ENCODE measurements around the gene ZNF318.

Gene ZNF318

DNA sequence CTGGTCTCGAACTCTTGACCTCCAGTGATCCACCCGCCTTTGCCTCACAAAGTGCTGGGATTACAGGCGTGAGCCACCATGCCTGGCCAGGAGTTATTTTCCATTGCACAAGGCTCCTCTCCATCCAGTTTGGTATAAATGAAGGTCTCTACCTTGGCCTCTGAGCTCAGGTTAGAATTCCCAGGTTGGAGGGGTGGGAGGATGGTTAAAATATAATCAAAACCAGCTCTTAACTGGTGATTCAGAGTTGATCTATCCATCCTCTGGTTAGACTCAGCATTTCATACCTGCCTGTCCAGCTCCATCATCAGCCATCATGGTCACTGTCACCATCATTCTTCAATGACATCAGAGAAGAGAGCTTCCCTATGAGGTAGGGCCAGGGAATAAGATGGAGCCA is 74.0 kb downstream of the ZNF318 start:
- Histone ChIP-seq H3K27me3 (ENCODE audit: control insufficient read depth, insufficient read depth, low read length) (no peaks in the 10 kb centered on the region), H3K36me3 (ENCODE audit: control insufficient read depth, insufficient read depth, low read length) (no peaks in the 10 kb centered on the region), H3K4me3 (ENCODE audit: low read depth, low read length) (no peak overlapping the region), H3K4me1 (ENCODE audit: control insufficient read depth, insufficient read depth, low read length) (no peaks in the 10 kb centered on the region), H3K9me3 (ENCODE audit: control insufficient read depth, insufficient read depth, low read length) (no peaks in the 10 kb centered on the region), H3K9ac (ENCODE audit: low read depth, low read length) (no peak overlapping the region)

DNA sequence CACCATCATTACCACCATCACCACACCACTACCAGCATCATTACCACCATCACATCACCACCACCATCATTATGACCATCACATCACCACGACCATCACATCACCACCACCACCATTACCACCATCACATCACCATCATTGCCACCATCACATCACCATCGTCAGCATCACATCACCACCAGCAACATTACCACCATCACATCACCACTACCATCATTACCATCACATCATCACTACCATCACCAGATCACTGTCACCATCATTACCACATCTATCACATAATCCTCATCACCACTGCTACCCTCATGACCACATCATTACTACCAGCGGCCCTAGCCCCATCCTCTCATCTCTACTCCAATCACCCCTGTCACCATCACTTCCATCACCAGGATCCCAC is 74.9 kb downstream of the ZNF318 start:
- Histone ChIP-seq H3K9me3 (ENCODE audit: control insufficient read depth, insufficient read depth, low read length) (no peaks in the 10 kb centered on the region), H3K4me3 (ENCODE audit: low read depth, low read length) (no peak overlapping the region), H3K36me3 (ENCODE audit: control insufficient read depth, insufficient read depth, low read length) (no peaks in the 10 kb centered on the region), H3K4me1 (ENCODE audit: control insufficient read depth, insufficient read depth, low read length) (no peaks in the 10 kb centered on the region), H3K27me3 (ENCODE audit: control insufficient read depth, insufficient read depth, low read length) (no peaks in the 10 kb centered on the region), H3K9ac (ENCODE audit: low read depth, low read length) (no peak overlapping the region)

DNA sequence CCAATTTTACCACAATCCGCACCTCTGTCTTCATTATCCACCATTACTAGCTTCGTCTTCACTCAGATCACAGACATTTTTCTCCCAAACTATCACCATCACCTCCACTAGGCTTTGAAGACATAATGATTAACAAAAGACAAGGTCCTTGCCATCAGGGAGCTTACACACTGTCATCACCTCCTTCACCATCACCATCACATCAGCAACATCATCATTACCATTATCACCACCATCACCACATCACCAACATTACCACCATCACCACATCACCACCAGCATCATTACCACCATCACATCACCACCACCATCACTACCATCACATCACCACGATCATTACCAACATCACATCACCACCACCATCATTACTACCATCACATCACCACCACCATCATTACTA is 75.7 kb downstream of the ZNF318 start:
- Histone ChIP-seq H3K36me3 (ENCODE audit: control insufficient read depth, insufficient read depth, low read length) (no peaks in the 10 kb centered on the region), H3K9ac (ENCODE audit: low read depth, low read length) (no peak overlapping the region), H3K27me3 (ENCODE audit: control insufficient read depth, insufficient read depth, low read length) (no peaks in the 10 kb centered on the region), H3K4me3 (ENCODE audit: low read depth, low read length) (no peak overlapping the region), H3K9me3 (ENCODE audit: control insufficient read depth, insufficient read depth, low read length) (no peaks in the 10 kb centered on the region), H3K4me1 (ENCODE audit: control insufficient read depth, insufficient read depth, low read length) (no peaks in the 10 kb centered on the region)

DNA sequence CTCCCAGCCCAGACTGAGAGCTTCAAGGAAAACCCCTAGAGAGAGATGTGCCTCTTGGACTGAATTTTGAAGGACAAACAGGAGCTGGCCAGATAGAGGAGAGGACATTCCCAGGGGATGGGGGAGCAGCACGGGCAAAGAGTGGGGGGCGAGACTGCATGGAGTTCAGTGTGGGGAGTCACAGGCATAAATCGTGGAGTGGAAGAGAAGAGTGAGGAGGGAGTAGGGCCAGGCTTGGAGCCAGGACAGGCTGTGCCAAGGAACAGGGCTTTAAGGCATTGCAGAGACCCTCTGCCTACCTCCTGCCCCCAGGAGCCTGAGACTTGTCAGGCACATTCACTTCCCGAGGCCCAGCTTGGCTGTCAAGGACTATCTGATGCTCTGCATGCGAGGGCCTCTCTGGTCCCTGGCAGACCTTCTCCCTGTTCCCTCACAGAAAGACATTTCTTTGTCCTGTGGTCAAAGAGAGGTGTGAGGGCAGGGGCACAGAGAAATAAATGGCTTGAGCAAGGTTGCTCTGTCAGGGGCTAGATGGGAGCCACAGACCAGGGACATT is 76.6 kb downstream of the ZNF318 start:
- no peaks in the 10 kb centered on the region for H3K9me3 ChIP-seq (ENCODE audit: control insufficient read depth, insufficient read depth, low read length)
- no peaks in the 10 kb centered on the region for H3K4me1 ChIP-seq (ENCODE audit: control insufficient read depth, insufficient read depth, low read length)
- no peaks in the 10 kb centered on the region for H3K27me3 ChIP-seq (ENCODE audit: control insufficient read depth, insufficient read depth, low read length)
- no peak overlapping the region for H3K4me3 ChIP-seq (ENCODE audit: low read depth, low read length)
- H3K36me3 ChIP-seq (ENCODE audit: control insufficient read depth, insufficient read depth, low read length), result no peaks in the 10 kb centered on the region
- H3K9ac ChIP-seq (ENCODE audit: low read depth, low read length), result no peak overlapping the region

DNA sequence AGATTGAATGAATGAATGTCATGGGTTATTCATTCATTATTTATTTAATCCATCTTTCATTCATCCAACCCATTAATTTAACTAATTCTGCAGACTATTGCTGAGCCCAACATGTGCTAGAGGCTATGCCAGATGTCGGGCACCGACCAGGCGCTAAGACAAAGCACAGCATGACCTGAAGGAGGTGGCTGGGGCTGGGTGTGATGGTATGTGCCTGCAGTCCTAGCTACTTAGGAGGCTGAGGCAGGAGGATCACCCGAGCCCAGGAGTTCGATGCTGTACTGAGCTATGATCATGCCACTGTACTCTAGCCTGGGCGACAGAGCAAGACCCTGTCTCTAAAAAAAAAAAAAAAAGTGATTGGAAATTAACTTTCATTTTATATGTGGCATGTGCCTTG is 77.1 kb downstream of the ZNF318 start:
- Histone ChIP-seq H3K9me3 (ENCODE audit: control insufficient read depth, insufficient read depth, low read length) (no peaks in the 10 kb centered on the region), H3K27me3 (ENCODE audit: control insufficient read depth, insufficient read depth, low read length) (no peaks in the 10 kb centered on the region)

DNA sequence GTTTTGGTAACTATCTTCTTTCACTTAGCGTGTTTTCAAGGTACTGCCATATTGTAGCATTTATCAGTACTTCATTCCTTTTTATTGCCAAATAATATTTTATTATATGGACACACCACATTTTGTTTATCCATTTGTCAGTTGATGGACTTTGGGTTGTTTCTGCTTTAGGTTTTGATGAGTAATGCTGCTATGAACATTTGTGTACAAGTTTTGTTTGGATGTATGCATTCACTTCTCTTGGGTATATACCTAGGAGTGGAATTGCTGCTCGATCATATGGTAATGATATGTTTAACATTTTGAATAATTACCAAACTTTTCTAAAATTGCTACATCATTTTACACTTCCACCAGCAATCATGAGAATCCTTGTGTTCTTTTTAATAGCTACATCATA is 77.7 kb downstream of the ZNF318 start:
- no peaks in the 10 kb centered on the region for H3K9me3 ChIP-seq (ENCODE audit: control insufficient read depth, insufficient read depth, low read length)
- H3K9ac ChIP-seq (ENCODE audit: low read depth, low read length), result no peak overlapping the region
- no peak overlapping the region for H3K4me3 ChIP-seq (ENCODE audit: low read depth, low read length)
- no peaks in the 10 kb centered on the region for H3K27me3 ChIP-seq (ENCODE audit: control insufficient read depth, insufficient read depth, low read length)
- no peaks in the 10 kb centered on the region for H3K36me3 ChIP-seq (ENCODE audit: control insufficient read depth, insufficient read depth, low read length)
- no peaks in the 10 kb centered on the region for H3K4me1 ChIP-seq (ENCODE audit: control insufficient read depth, insufficient read depth, low read length)

More for the DNA sequence above, 77.1 kb downstream of the ZNF318 start:
- Histone ChIP-seq H3K4me3 (ENCODE audit: low read depth, low read length) (no peak overlapping the region), H3K4me1 (ENCODE audit: control insufficient read depth, insufficient read depth, low read length) (no peaks in the 10 kb centered on the region), H3K9ac (ENCODE audit: low read depth, low read length) (no peak overlapping the region), H3K36me3 (ENCODE audit: control insufficient read depth, insufficient read depth, low read length) (no peaks in the 10 kb centered on the region)

DNA sequence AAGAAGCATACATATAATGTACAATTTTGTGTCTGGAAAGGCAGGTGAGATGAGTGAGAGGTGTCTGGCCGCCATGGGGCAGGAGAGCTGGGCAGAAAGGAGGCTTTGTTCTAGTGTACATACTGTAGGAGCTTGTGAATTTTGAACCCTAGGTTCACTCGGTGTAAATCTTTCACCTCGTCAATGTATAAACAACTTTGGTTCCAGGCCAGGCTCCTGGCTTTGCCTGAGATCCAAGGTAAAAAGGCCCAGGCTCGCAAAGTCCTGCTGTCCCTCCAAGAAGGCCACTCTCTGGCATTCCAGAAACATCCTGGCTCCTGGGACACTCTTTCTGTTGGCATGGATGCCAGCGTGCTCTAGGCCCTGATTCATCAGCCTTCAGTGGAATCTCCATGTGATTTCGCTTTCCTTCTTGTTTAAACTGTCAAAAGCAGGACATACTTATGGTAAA is 78.5 kb downstream of the ZNF318 start:
- H3K4me3 ChIP-seq (ENCODE audit: low read depth, low read length), result no peak overlapping the region
- H3K4me1 ChIP-seq (ENCODE audit: control insufficient read depth, insufficient read depth, low read length), result no peaks in the 10 kb centered on the region
- no peaks in the 10 kb centered on the region for H3K36me3 ChIP-seq (ENCODE audit: control insufficient read depth, insufficient read depth, low read length)
- no peak overlapping the region for H3K9ac ChIP-seq (ENCODE audit: low read depth, low read length)
- no peaks in the 10 kb centered on the region for H3K9me3 ChIP-seq (ENCODE audit: control insufficient read depth, insufficient read depth, low read length)
- peaks cover 7% of the 10 kb centered on the region for H3K27me3 ChIP-seq (ENCODE audit: control insufficient read depth, insufficient read depth, low read length)

DNA sequence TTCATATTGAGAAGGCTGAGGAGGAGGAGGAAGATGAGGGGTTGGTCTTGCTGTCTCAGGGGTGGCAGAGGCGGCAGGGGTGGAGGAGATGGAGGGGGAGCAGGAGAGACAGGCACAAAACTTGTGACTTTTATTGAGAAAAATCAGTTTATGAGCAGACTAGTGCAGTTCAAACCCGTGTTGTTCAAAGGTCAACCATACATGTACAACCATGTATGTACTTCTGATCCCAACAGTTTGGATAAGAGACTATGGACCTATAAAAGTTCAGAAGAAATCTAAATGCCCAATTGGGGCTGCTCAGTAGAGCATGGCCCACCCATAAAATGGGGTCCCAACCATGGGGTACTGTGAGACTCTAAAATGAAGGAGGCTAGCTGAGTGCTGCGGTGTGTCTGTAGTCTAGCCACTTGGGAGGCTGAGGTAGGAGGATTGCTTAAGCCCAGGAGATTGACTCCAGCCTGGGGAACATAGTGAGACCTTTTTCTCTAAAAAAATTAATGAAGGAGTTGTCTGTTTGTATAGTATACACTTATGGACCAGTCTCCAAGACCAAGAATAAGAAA is 79.0 kb downstream of the ZNF318 start:
- no peak overlapping the region for H3K4me3 ChIP-seq (ENCODE audit: low read depth, low read length)
- H3K4me1 ChIP-seq (ENCODE audit: control insufficient read depth, insufficient read depth, low read length), result no peaks in the 10 kb centered on the region
- H3K36me3 ChIP-seq (ENCODE audit: control insufficient read depth, insufficient read depth, low read length), result no peaks in the 10 kb centered on the region
- H3K9ac ChIP-seq (ENCODE audit: low read depth, low read length), result no peak overlapping the region
- no peaks in the 10 kb centered on the region for H3K9me3 ChIP-seq (ENCODE audit: control insufficient read depth, insufficient read depth, low read length)
- peaks cover 12% of the 10 kb centered on the region for H3K27me3 ChIP-seq (ENCODE audit: control insufficient read depth, insufficient read depth, low read length)

DNA sequence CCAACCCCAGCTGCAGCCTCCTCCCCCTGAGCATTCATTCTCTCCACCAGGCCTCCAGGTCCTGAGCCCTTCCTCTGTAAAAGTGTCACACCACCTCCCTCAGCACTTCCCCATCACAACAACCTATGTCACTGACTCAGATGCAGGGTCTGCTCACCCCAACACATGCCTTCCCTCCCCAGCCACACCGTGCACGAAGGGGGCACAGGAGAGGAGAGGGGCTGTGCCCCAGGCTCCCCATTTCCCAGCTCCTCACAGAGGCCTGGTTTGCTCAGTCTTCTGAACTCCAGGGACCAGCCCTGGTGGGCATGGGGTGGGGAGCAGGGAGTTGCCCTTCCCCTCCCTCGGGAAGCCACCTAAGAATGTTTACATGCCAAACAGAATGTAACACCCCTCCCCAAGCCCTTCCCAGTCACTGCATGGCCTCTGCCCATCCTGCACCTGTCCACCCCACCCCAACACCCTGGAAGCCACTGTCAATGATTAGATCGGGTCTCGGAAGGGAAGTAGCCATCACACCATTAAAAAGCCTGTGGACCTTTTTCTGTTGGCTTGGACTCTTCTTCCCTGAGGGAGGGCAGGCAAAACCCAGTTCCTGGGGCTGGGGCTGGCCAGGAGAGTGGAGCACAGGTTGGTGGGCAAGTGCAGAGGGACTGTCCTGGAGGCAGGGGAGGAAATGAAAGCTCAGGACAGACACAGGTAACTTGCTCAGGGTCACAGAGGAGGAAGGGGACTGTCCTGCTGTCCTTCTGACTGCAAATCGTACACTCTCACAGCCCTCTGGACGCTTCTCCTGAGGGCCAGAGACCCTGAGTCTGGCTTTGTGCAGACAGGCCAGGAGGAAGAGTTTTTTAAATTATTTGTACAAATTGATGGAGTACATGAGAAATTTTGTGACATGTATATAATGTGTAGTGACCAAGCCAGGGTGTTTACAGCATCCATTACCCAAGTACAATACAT is 81.4 kb downstream of the ZNF318 start:
- Histone ChIP-seq H3K9ac (ENCODE audit: low read depth, low read length) (no peak overlapping the region), H3K36me3 (ENCODE audit: control insufficient read depth, insufficient read depth, low read length) (no peaks in the 10 kb centered on the region), H3K9me3 (ENCODE audit: control insufficient read depth, insufficient read depth, low read length) (no peaks in the 10 kb centered on the region), H3K27me3 (ENCODE audit: control insufficient read depth, insufficient read depth, low read length) (peaks cover 20% of the 10 kb centered on the region), H3K4me3 (ENCODE audit: low read depth, low read length) (no peak overlapping the region), H3K4me1 (ENCODE audit: control insufficient read depth, insufficient read depth, low read length) (no peaks in the 10 kb centered on the region)

DNA sequence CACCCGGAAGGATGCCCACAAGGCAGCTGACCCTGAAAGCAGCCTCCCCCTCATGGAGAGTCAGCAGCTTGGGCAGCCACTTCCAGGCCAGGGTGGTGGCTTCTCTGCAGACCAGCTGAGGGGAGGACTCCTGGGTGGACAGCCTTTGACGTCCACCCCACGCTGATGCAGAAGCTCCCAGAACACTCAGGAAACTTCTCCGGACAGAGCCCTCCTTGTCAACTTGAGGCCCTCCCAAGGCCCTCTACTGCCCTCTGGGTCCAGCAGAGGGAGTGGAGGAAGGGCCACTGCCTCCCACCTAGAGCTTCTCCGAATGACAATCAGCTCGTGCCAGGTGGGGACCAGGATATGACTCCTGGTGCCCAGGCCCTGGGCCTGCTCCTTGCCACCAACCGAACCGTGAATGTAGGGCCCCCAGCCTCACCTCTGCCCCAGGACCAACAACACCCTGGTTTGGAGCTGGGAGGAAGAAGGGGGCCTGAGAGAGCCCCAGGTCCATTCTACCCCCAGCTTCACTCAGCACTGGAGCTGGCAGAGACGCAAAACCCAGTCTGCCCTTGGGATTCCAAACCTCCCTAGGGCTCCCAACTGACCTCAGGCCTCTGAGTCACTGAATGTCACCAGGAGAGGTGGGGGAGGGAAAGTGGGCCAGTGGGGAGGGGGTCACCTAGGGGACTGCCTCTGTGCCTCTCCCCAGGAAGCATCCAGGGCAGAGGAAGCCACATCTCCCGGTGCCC is 82.3 kb downstream of the ZNF318 start:
- Histone ChIP-seq H3K9me3 (ENCODE audit: control insufficient read depth, insufficient read depth, low read length) (no peaks in the 10 kb centered on the region), H3K4me1 (ENCODE audit: control insufficient read depth, insufficient read depth, low read length) (no peaks in the 10 kb centered on the region), H3K4me3 (ENCODE audit: low read depth, low read length) (no peak overlapping the region), H3K36me3 (ENCODE audit: control insufficient read depth, insufficient read depth, low read length) (no peaks in the 10 kb centered on the region), H3K9ac (ENCODE audit: low read depth, low read length) (no peak overlapping the region), H3K27me3 (ENCODE audit: control insufficient read depth, insufficient read depth, low read length) (peaks cover 20% of the 10 kb centered on the region)

DNA sequence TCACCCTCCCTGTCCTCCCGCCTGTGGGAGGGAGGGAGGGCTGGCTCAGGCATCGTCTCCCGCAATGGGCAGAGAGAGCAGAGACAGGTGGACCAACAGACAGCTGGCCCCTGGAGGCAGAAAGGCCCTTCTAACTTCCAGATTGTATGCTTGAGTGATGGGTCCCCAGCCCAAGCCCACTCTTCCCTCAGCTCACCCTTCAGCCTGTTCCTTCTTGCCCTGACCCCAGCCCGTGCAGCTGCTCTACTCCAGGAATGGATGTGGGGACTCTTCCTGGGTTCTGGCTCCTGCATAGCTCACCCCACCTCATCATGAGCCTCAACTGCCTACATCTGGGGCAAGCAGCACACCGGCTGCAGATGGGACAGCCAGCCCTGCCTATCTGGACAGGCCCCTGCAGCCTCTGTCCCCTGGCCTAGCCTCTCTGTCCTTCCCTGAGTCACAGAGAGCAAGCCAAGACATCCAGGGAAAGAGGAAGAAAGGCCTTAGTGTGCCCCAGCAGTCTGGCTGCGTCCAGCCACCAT is 82.9 kb downstream of the ZNF318 start:
- Histone ChIP-seq H3K9ac (ENCODE audit: low read depth, low read length) (no peak overlapping the region), H3K9me3 (ENCODE audit: control insufficient read depth, insufficient read depth, low read length) (no peaks in the 10 kb centered on the region), H3K4me3 (ENCODE audit: low read depth, low read length) (no peak overlapping the region), H3K27me3 (ENCODE audit: control insufficient read depth, insufficient read depth, low read length) (peaks cover 22% of the 10 kb centered on the region), H3K4me1 (ENCODE audit: control insufficient read depth, insufficient read depth, low read length) (no peaks in the 10 kb centered on the region), H3K36me3 (ENCODE audit: control insufficient read depth, insufficient read depth, low read length) (no peaks in the 10 kb centered on the region)
